ENCODE data around the gene IGF2R. TPM values are rescaled to one million over a fixed set of nuclear protein-coding genes. Genes with fewer than 3 reads are reported as not detected.

IGF2R gene
- total RNA-seq, 4 donors from 2014 or later: 85.0 to 145 (median 103) TPM

GRCh38 chr6:159978291-159979135 lies 9.6 kb downstream of the IGF2R start:
- TF ChIP-seq, protein P1, sequence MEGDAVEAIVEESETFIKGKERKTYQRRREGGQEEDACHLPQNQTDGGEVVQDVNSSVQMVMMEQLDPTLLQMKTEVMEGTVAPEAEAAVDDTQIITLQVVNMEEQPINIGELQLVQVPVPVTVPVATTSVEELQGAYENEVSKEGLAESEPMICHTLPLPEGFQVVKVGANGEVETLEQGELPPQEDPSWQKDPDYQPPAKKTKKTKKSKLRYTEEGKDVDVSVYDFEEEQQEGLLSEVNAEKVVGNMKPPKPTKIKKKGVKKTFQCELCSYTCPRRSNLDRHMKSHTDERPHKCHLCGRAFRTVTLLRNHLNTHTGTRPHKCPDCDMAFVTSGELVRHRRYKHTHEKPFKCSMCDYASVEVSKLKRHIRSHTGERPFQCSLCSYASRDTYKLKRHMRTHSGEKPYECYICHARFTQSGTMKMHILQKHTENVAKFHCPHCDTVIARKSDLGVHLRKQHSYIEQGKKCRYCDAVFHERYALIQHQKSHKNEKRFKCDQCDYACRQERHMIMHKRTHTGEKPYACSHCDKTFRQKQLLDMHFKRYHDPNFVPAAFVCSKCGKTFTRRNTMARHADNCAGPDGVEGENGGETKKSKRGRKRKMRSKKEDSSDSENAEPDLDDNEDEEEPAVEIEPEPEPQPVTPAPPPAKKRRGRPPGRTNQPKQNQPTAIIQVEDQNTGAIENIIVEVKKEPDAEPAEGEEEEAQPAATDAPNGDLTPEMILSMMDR (IDR thresholded peaks at IDR 0.05; ENCODE audit: low read depth): no peak

- TF ChIP-seq, protein P1 (IDR thresholded peaks at IDR 0.05; ENCODE audit: low read depth): no peak
These were observed 10.4 kb downstream of the IGF2R start for GRCh38 chr6:159979136-159979874.

DNA sequence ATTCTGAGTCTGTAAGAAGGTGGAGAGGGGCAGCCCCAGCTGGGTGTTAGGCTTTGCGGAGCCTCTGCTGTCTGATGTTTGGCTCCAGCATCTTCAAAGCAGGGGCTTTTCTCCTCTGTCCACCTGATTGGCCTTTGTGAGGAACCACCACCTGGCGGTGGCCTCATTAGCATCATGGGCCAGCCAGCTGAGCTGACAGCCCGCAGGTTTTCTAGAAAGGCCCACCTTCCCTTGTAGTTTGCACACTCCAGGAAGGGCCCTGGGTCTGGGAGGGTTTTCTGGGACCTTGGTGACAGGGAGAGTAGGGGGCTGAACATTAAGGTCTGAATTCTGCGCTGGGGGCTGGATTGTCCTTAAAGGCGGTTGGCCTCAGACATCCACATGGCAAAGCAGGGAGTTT lies 11.6 kb downstream of the IGF2R start:
- TF ChIP-seq, protein P1 (IDR thresholded peaks at IDR 0.05; ENCODE audit: low read depth): no peak

DNA sequence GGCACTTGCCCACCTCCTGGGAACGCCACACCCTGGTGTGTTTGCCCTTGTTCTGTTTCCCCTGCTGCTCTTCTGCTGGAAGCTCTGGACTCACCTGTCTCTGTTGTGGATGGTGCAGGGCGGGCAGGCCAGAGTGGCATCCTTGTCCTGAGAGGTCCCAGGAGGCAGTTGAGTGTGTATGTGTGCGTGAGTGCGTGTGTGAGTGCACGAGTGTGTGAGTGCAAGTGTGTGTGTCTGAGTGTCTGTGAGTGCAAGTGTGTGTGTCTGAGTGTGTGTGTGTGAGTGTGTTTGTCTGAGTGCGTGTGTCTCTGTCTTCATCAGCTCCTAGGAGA lies 12.2 kb downstream of the IGF2R start:
- TF ChIP-seq, protein P1 (IDR thresholded peaks at IDR 0.05; ENCODE audit: low read depth): no peak

DNA sequence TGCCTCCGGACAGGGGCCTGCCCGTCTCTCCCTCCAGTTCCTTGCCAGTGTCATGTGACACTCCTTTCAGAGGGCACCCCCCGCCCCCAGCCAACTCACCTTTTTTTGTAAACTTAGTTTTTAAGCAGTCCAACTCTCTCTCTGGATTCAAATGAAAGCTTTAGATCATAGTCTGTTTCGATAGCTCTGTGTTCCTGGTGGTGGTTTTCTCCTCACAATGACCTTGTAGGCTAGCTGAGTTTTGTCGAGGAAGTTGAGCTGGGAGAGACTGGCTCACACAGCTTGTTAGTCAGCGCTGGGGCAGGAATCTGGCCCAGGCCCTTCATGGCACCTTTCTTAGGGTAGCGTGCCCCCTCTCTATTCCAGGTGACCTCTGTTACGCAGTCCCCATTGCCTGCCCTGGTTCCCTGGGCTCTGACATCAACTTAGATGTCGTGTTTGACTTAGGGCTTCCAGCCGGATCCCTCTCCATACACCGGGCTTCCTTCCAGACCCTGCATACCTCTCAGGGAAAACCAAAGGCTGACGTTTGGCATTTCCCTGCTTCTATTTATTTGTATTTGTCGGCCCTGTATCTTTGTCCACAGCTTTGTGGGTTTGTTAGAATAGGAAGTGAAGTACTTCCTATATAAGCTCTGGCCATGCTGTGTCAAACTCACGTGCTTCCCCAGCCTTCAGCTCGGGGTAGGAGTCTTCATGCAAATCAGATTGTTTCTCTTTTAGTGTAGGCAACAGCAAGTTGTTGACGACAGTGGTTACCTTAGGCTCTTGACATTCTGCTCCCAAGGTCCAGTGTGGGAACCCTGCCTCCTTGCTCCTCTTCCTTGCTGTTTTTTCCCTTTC lies 12.7 kb downstream of the IGF2R start:
- TF ChIP-seq, protein P1 (IDR thresholded peaks at IDR 0.05; ENCODE audit: low read depth): no peak

DNA sequence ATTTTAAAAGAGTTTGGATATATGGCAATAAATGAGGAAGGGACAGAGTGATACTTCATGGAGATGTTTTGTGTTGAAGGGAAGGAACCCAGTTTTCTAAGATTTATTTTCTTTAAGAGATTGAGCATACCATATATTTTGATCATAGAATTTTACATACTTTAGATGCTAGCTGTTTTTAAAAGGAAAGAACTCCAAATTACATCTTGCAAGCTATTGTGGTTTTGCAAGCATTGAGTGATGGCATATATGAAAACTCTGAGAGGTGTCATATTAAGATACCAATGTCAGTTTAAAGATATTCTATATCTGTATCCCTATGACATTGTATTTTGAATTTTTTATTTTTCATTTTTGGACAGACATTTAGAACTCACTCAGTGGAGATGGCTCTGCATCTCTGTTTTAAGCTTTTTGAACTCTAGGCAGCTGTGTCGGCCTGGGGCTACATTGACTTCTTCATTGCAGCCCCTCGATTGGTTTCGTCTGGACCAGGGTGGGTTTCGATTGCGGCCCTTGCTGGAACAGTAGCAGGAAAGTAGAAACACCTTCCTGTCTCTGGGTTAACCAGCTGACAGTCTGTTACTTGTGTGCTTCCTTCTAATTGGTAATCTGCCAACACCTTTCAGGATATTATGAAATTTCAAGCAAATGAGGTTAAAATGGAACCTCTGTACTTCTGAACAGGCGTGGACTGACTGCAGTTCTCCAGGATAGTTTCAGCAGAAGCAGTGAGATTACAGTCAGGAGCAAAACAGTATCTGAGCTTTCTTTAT lies 14.0 kb downstream of the IGF2R start:
- TF ChIP-seq, protein P1 (IDR thresholded peaks at IDR 0.05; ENCODE audit: low read depth): no peak
